Measurements from ENCODE around the gene CLEC4G. TPM values are rescaled to one million over a fixed set of nuclear protein-coding genes. Genes with fewer than 3 reads are reported as not detected.

Gene CLEC4G
- total RNA-seq, 1 experiment from 2014 or later, result not detected

- DNase-seq (ENCODE audit: low read depth), result no peak
Observed at GRCh38 chr19:7729831-7730285, 2.1 kb downstream of the CLEC4G start.

GRCh38 chr19:7729211-7729610 is 2.7 kb downstream of the CLEC4G start:
- no peak for DNase-seq (ENCODE audit: low read depth)

- DNase-seq (ENCODE audit: low read depth), result no peak
Observed at GRCh38 chr19:7725791-7726190, 6.1 kb downstream of the CLEC4G start.

DNA sequence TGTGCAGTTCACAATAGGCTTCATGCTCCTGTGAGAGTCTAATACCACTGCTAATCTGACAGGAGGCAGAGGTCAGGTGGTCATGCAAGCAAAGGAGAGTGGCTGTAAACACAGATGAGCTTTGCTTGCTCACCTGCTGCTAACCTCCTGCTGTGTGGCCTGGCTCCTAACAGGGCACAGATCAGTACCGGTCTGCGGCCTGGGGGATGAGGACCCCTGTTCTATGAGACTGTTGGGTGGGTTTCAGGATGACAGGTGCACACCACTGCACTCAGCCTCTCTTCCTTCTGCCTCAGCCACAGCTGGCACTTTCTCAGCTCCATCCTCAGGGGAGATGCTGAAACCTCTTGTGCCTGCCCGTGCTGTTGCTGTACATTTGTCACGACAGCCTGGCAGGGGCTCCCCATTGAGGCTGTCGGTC is 9.7 kb downstream of the CLEC4G start:
- DNase-seq (ENCODE audit: low read depth), result no peak

DNA sequence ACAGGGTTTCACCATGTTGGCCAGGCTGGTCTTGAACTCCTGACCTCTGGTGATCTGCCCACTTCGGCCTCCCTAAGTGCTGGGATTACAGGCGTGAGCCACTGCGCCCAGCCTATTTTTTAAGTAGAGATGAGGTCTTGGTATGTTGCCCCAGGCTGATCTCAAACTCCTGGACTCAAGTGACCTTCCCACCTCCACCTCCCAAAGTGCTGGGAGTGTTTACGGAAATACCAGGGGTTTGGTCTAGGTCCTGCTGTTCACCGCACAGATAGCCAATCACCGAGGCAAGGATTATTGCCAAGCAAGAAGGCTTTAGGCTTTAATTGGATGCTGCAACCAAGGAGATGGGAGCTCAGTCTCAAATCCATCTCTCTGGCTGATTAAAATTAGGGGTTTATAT is 11.6 kb downstream of the CLEC4G start:
- DNase-seq (ENCODE audit: low read depth), result no peak

DNA sequence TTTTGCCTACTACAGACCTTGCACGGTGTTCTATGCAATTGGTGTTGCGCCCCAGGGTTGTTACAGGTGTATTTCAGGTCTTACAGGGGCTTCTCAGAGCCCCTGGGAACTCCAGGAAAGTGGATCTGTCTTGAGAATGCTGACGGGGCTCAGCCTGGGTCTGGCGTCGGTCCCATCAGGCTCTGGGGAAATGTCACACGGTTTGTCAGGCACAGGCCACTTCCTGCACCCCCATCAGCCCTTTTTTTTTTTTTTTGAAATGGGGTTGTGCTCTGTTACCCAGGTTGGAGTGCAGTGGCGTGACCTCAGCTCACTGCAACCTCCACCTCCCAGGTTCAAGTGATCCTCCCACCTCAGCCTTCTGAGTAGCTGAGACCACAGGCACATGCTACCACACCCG is 13.2 kb downstream of the CLEC4G start:
- no peak for DNase-seq (ENCODE audit: low read depth)

- no peak for DNase-seq (ENCODE audit: low read depth)
Observed at GRCh38 chr19:7716762-7717161, 15.1 kb downstream of the CLEC4G start.

- no peak for DNase-seq (ENCODE audit: low read depth)
Observed at GRCh38 chr19:7715671-7716070, 16.2 kb downstream of the CLEC4G start.

DNA sequence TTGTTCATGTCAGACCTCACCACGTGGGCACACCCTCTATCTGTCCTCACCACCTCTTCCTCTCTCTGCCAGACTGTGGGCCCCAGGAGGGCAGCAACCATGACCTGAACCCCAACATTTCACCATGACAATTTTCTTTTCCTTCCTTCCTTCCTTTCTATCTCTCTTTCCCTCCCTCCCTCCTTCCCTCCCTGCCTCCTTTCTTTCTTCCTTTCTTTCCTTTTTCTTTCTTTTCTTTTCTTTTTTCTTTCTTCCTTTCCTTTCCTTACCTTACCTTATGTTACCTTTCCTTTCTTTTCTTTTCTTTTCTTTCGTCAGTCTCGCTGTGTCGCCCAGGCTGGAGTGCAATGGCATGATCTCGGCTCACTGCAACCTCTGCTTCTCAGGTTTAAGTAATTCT is 21.3 kb downstream of the CLEC4G start:
- no peak for DNase-seq (ENCODE audit: low read depth)

DNA sequence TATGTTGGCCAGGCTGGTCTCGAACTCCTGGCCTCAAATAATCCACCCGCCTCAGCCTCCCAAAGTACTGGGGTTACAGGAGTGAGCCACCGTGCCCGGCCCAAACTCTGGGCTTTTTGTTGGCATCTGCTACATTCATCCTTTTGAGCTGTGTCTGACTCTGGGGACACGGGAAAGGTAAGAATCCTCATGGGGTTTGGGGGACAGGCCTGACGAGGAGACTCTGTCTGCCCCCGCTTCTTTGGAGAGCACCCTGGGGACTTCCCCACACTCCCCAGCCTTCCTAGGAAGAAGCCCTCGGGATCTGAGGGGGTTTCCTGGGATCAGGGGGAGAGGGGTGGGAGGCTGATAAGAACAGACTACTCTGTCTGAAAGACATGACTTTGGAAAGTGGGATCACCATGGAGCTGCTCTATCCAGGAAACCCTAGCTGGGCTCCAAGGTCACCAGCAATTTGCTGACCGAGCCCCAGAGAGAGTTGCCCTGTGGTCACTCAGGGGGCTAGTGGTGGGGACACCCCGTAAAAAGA is 21.9 kb downstream of the CLEC4G start:
- no peak for DNase-seq (ENCODE audit: low read depth)

- no peak for DNase-seq (ENCODE audit: low read depth)
Observed at GRCh38 chr19:7706955-7707456, 24.9 kb downstream of the CLEC4G start.

- no peak for DNase-seq (ENCODE audit: low read depth)
Observed at GRCh38 chr19:7706188-7706954, 25.5 kb downstream of the CLEC4G start.

DNA sequence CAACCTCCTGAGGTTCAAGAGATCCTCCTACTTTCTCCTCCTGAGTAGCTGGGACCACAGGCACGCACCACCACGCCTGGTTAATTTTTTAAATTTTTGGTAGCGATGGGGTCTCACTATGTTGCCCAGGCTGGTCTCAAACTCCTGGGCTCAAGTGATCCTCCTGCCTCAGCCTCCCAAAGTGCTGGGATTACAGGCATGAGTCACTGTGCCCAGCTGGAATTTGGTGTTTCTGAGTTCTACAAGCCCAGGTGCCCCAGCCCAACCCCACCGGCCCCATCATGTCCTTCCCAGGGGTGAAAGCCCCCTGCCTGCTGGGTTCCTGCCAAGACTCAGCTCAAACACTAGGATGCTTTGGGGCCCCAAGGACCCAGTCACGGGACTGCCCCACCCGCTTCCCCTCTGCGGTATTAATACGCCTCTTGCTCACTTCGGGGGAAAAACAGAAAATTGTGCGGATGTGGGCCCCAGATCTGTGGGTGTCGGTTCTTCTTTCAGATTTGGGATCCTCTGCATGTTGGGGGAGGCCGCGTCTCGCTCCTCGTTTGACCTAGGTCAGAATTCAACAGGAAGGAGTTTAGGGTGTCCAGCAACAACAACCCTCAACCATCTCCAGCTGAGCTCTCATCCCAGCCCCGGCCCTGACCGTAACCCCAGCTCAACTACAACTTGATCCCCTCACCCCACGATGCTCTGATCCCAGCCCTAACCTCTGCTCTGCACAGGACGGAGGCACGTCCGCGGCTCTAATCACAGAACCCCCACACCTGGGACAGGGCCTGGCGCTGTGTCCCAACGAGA is 26.3 kb downstream of the CLEC4G start:
- DNase-seq (ENCODE audit: low read depth), result no peak

DNA sequence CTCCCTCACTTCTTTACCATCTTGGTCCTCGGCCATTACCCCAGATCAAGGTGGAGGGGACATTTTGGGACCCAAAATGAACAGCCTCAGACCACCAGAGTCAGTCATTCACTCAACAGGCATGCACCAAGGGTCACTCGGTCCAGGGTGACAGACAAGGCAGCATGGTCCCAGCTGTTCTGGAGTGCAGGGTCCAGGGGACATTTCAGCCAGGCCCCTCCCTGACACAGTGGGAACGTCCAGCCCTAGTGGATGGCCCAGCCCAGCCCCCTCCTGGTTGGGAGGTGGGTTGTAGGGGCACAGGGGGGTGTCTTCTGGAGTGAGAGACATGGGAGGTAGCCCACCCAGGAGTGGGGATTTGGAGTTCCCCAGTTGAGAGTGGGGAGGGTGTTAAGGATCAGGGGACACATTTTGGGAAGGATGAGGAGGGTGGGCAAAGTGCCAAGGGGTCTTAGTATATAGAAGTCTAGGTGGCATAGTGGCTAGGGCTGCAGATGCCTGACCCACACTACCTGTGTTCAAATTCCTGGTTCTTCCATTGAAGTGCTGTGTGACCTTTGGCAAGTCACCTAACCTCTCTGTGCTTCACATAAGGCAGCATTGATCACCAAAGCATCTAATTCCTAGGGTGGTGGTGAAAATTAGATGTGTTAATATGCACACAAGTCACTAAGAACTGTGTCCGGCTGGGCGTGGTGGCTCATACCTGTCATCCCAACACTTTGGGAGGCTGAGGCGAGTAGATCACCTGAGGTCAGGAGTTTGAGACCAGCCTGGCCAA is 27.4 kb downstream of the CLEC4G start:
- no peak for DNase-seq (ENCODE audit: low read depth)

DNA sequence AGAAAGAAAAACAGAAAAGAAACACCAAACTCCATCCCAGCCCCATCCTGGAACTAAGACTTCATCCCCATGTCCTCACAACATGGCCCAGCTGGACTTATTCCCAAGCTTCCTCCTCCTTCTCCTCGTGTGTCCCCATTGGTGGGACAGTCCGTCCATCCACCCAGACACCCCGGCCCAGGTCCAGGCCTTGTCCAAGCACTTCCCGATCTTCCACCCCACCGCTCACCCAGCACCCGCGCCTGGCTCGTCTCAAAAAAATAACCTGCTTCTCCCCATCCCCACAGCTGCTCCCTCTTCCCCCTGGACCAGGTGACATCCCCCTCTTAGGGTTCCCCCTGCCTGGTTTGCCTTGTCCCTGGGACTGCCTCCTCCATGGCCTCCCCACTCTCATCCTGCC is 28.6 kb downstream of the CLEC4G start:
- no peak for DNase-seq (ENCODE audit: low read depth)

DNA sequence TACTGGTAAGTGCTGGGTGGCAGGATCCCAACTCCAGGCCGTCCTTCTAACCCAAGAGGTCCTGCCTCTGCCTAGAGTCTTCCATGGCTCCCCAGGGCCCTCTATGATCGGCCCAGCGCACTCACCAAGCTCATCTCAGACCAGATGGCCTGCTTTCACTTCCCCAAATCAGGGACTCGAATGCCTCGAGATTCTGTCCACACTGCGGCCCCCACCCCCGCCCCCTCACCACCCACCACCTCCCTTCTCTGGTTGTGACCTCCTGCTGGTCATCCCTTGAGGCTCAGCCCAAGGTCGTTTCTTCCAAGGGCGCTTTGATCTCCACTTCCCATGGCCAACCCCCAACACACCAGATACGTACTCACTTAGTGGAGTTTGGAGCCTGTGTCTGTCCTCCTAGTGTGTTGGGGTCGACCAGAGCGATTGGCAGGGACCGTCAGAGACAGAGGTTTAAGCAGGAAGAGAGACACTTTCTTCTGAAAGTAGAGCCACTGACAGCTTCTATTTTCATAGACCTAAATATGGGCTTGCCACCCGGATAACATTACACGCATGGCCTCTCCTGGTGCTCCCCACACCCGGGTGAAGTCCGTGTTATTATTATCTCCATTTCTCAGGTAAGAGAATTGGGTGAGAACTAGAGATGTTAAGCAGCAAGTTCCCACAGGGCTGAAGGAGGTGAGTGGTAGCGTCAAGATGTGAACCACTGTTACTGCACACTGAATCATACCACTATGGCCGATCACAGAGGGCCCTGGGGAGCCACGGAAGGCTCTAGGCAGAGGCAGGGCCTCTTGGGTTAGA is 30.1 kb downstream of the CLEC4G start, which contains the start of gene FCER2:
FCER2 (minus strand) TSS at position 478 of the 804 bp plus-strand sequence. CDS start 2,371 bp downstream, outside the sequence.
- no peak for DNase-seq (ENCODE audit: low read depth)

- DNase-seq (ENCODE audit: low read depth), result no peak
Observed at GRCh38 chr19:7701049-7701653, 30.8 kb downstream of the CLEC4G start.

- no peak for DNase-seq (ENCODE audit: low read depth)
Observed at GRCh38 chr19:7699417-7700401, 32.2 kb downstream of the CLEC4G start.

DNA sequence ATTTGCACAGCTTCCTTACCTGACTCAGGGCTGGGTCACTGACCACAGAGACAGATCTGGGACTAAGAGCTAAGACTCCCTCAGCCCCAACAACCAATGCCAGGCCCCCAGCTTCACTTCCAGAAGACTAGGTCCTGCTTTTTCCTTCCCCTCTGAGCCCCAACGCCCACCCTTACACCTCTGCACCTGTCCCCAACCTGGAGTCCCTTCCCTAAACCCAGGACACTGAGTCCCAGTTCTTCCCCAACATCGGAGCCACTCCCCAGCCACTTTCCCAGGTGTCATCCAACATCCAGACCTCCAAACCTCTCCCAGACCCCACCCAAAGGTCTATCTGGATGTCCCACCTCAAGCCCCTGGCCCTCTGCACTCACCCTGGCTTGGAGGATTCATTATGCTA is 32.9 kb downstream of the CLEC4G start:
- DNase-seq (ENCODE audit: low read depth), result no peak

Measured in RPMI7951 (cell line).